Peyer's patch (tissue), 4 donors: ENCODE measurements around the gene F2RL3.

Experiments used
- CTCF ChIP-seq, 6 experiments: fragments of 450-650 bp in 4 of 6; fragments of 200-600 bp in 2 of 6; sonication (generic) in 1 of 6; IDR thresholded peaks; one replicate each; pipeline ENCODE4 v1.5.1; 2017 to 2019; ENCODE audit warnings: antibody characterized with exemption in 6 of 6, mild to moderate bottlenecking in 3 of 6, moderate library complexity in 1 of 6
- POLR2A ChIP-seq, 2 donors: fragments of 450-650 bp; IDR thresholded peaks; one replicate each; pipeline ENCODE4 v1.5.1; 2017; ENCODE audit warnings: antibody characterized with exemption in 2 of 2, mild to moderate bottlenecking in 2 of 2, moderate library complexity in 2 of 2

- TF ChIP-seq CTCF (IDR thresholded peaks at IDR 0.05) (no peak), POLR2A (IDR thresholded peaks at IDR 0.05) (no peak)
Measured at GRCh38 chr19:16872728-16873127, 16.1 kb upstream of the F2RL3 start.
